ENCODE results near the gene HJV. TPM values are rescaled to one million over a fixed set of nuclear protein-coding genes. Genes with fewer than 3 reads are reported as not detected.
A peak's percentile ranks its signal among the peaks of the same experiment; 100 is the strongest.

The HJV gene
- total RNA-seq, 1 donor from 2014 or later = not detected

DNA sequence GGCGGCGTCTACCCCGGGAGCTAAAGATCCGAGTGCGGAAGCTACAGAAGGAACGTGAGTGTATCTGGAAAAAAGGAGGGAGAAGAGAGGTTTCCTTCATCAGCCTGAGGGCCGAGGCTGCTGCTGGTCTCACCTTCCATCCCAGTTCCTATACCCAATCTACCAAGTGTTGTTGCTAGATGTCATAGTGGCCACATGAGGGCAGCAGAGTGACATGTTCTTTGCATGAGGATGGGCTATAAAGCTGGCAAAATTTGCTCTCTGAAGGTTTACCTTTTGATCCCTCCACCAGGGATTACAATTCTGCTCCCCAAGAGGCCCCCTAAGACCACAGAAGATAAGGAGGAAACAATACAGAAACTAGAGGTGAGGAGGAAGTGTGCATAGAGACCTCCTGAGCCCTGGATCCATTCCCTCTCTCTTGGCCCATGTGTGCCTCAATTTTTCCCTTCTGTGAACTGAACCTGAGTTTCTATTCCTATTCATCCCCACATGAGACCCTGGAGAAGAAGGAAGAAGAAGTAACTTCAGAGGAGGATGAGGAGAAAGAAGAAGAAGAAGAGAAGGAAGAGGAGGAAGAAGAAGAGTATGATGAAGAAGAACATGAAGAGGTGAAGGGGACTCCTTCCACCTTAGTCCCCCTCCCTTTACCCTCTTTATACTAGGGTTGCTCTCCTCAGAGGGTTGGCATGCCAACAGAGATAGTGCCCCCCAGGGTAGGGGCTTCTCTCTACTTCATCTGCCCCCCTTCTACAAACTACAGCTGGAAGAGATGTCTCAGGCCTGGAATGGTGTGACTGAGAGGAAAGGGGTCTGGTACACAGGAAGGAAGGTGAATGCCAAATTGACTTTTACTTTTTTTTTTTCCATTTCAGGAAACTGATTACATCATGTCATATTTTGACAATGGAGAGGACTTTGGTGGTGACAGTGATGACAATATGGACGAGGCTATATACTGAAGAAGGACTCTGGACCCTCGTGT is 43.8 kb downstream of the HJV start:
- H3K36me3 ChIP-seq = no peaks in the 10 kb centered on the region
- no peaks in the 10 kb centered on the region for H3K9me3 ChIP-seq
- TF ChIP-seq, protein P1, sequence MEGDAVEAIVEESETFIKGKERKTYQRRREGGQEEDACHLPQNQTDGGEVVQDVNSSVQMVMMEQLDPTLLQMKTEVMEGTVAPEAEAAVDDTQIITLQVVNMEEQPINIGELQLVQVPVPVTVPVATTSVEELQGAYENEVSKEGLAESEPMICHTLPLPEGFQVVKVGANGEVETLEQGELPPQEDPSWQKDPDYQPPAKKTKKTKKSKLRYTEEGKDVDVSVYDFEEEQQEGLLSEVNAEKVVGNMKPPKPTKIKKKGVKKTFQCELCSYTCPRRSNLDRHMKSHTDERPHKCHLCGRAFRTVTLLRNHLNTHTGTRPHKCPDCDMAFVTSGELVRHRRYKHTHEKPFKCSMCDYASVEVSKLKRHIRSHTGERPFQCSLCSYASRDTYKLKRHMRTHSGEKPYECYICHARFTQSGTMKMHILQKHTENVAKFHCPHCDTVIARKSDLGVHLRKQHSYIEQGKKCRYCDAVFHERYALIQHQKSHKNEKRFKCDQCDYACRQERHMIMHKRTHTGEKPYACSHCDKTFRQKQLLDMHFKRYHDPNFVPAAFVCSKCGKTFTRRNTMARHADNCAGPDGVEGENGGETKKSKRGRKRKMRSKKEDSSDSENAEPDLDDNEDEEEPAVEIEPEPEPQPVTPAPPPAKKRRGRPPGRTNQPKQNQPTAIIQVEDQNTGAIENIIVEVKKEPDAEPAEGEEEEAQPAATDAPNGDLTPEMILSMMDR (IDR thresholded peaks at IDR 0.05) = peak; percentile 84
- intact Hi-C loops (cut with DNase I) = loop anchor here (5.0 kb wide), 1 partner anchor 35 kb away; no protein-coding TSS in a partner anchor
- peaks cover 56% of the 10 kb centered on the region for H3K4me1 ChIP-seq
- DNase-seq = peak; percentile 70
- peak overlapping the region; percentile 44 for H3K4me3 ChIP-seq
- peak; percentile 63 to 65 for ATAC-seq
- H3K27ac ChIP-seq = peak overlapping the region; percentile 96
- H3K27me3 ChIP-seq (ENCODE audit: low read depth) = no peaks in the 10 kb centered on the region

DNA sequence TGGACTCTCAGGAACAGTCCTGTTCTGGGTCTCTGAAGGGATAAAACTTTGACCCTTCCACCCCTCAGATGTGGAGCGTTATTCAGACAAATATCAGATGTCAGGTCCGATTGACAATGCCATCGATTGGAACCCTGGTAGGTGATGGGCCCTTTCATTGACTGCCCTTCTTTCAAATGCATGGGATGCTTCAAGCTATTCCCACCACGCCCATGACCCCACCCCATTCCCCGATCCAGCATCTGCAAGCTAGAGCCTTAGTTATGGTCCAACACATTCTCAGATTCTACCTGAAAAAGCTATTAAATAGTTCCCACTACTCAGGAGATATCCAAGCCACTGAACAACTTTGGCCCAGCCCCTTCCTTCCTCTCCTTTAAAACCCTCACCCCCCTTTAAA is 44.5 kb downstream of the HJV start:
- peak overlapping the region; percentile 96 for H3K27ac ChIP-seq
- H3K9me3 ChIP-seq = no peaks in the 10 kb centered on the region
- peaks cover 51% of the 10 kb centered on the region for H3K4me1 ChIP-seq
- H3K27me3 ChIP-seq (ENCODE audit: low read depth) = no peaks in the 10 kb centered on the region
- ATAC-seq (no peak), DNase-seq (no peak)
- H3K4me3 ChIP-seq = no peak overlapping the region
- TF ChIP-seq, protein P1 (IDR thresholded peaks at IDR 0.05) = no peak
- intact Hi-C loops (cut with DNase I) = loop anchor here (5.0 kb wide), 1 partner anchor 35 kb away; no protein-coding TSS in a partner anchor
- H3K36me3 ChIP-seq = no peaks in the 10 kb centered on the region

DNA sequence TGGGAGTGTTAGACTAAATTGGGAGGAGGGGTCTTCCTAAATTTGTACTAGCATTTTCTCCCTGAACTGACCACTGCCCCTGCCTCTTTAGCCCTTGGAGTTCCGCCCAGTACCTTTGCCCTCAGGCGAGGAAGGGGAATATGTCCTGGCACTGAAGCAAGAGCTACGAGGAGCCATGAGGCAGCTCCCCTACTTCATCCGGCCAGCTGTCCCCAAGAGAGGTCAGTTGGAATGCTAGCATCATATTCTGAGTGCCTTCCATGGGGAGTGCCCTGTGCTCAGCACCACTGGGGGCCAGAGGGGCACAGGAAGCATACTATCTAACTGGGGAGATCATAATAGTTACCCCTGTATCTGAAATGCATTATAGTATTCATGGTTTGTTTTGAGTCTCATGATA is 46.3 kb downstream of the HJV start:
- peaks cover 33% of the 10 kb centered on the region for H3K4me1 ChIP-seq
- TF ChIP-seq, protein P1 (IDR thresholded peaks at IDR 0.05) = no peak
- ATAC-seq (no peak), DNase-seq (no peak)
- no peaks in the 10 kb centered on the region for H3K36me3 ChIP-seq
- no peaks in the 10 kb centered on the region for H3K9me3 ChIP-seq
- no peak overlapping the region for H3K4me3 ChIP-seq
- no peaks in the 10 kb centered on the region for H3K27me3 ChIP-seq (ENCODE audit: low read depth)
- intact Hi-C loops (cut with DNase I) = loop anchor here (5.0 kb wide), 1 partner anchor 37 kb away; no protein-coding TSS in a partner anchor
- H3K27ac ChIP-seq = no peak overlapping the region

DNA sequence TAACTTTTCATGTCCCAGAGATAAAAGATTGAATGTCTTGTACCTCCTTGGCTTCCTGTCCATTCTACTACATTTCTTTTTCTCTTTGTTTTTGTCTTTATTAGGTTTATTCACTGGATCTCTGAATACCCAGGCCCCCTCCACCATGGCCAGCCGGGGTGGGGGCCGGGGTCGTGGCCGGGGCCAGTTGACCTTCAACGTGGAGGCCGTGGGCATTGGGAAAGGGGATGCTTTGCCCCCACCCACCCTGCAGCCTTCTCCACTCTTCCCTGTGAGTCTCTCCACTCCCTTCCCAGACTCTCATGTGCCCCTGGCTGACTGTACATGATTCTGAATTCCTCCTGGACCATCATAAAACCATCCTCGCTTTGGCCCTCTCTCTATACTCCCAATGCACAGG is 46.8 kb downstream of the HJV start:
- no peak for ATAC-seq
- TF ChIP-seq, protein P1 (IDR thresholded peaks at IDR 0.05) = no peak
- Histone ChIP-seq H3K36me3 (no peaks in the 10 kb centered on the region), H3K9me3 (no peaks in the 10 kb centered on the region), H3K4me3 (no peak overlapping the region), H3K27me3 (ENCODE audit: low read depth) (no peaks in the 10 kb centered on the region), H3K4me1 (peaks cover 28% of the 10 kb centered on the region), H3K27ac (no peak overlapping the region)
- DNase-seq = no peak
- intact Hi-C loops (cut with DNase I) = loop anchor here (5.0 kb wide), 1 partner anchor 38 kb away; no protein-coding TSS in a partner anchor

DNA sequence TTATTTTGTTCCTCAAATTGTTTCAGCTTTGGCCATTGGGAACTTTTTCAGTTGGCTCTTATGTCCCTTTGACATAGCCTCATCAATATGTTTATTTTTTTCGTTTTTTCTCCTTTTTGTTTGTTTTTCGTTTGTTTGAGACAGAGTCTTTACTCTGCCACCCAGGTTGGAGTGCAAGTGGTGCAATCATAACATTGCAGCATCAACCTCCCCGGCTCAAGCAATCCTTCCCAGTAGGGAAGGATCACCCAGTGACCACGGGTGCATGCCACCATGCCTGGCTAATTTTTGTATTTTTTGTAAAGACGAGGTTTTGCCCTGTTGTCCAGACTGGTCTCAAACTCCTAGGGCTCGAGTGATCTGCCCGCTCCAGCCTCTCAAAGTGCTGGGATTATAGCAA is 49.0 kb downstream of the HJV start:
- no peak overlapping the region for H3K27ac ChIP-seq
- H3K4me3 ChIP-seq = no peak overlapping the region
- H3K9me3 ChIP-seq = no peaks in the 10 kb centered on the region
- intact Hi-C loops (cut with DNase I) = no loop called here
- peaks cover 9% of the 10 kb centered on the region for H3K4me1 ChIP-seq
- H3K27me3 ChIP-seq (ENCODE audit: low read depth) = no peaks in the 10 kb centered on the region
- ATAC-seq (no peak), DNase-seq (no peak)
- TF ChIP-seq, protein P1 (IDR thresholded peaks at IDR 0.05) = no peak
- no peaks in the 10 kb centered on the region for H3K36me3 ChIP-seq

Other genes starting within 250 kb of the HJV start
- 14.2 TPM for gene RNF115, start 197.6 kb downstream of the HJV start, total RNA-seq
- 26.3 TPM for gene POLR3C, start 197.5 kb downstream of the HJV start, total RNA-seq
- 2.5 TPM for gene NUDT17, start 176.1 kb downstream of the HJV start, total RNA-seq
- 27.7 TPM for gene PIAS3, start 162.7 kb downstream of the HJV start, total RNA-seq
- 1.5 TPM for gene ANKRD35, start 135.9 kb downstream of the HJV start, total RNA-seq
- gene ITGA10, start 111.7 kb downstream of the HJV start, total RNA-seq = 7.7 TPM
- 28.6 TPM for gene PEX11B, start 103.0 kb downstream of the HJV start, total RNA-seq
- 109 TPM for gene RBM8A, start 94.3 kb downstream of the HJV start, total RNA-seq
- 30.9 TPM for gene LIX1L, start 63.7 kb downstream of the HJV start, total RNA-seq
- 0.41 TPM for gene ANKRD34A, start 57.2 kb downstream of the HJV start, total RNA-seq
- gene POLR3GL, start 57.0 kb downstream of the HJV start, total RNA-seq = 25.4 TPM
- gene TXNIP, start 25.2 kb downstream of the HJV start, total RNA-seq = 1,554 TPM
- 3.2 TPM for gene NBPF10, start 123.1 kb upstream of the HJV start, total RNA-seq
- gene NOTCH2NLA, start 207.3 kb upstream of the HJV start, total RNA-seq = 38.2 TPM